ENCODE measurements around the gene LIN54. TPM values are rescaled to one million over a fixed set of nuclear protein-coding genes. Genes with fewer than 3 reads are reported as not detected.

Gene LIN54
- total and polyA plus RNA-seq, 9 of the 15 experiments (the other 6 are each of a cell fraction or from before 2014, with no cell fraction given), result 2.2 to 22.5 (median 15.8) TPM

GRCh38 chr4:83034630-83035494 is 24.2 kb upstream of the LIN54 start, which contains the start of gene COPS4 (continued):
- TF ChIP-seq, protein P1, sequence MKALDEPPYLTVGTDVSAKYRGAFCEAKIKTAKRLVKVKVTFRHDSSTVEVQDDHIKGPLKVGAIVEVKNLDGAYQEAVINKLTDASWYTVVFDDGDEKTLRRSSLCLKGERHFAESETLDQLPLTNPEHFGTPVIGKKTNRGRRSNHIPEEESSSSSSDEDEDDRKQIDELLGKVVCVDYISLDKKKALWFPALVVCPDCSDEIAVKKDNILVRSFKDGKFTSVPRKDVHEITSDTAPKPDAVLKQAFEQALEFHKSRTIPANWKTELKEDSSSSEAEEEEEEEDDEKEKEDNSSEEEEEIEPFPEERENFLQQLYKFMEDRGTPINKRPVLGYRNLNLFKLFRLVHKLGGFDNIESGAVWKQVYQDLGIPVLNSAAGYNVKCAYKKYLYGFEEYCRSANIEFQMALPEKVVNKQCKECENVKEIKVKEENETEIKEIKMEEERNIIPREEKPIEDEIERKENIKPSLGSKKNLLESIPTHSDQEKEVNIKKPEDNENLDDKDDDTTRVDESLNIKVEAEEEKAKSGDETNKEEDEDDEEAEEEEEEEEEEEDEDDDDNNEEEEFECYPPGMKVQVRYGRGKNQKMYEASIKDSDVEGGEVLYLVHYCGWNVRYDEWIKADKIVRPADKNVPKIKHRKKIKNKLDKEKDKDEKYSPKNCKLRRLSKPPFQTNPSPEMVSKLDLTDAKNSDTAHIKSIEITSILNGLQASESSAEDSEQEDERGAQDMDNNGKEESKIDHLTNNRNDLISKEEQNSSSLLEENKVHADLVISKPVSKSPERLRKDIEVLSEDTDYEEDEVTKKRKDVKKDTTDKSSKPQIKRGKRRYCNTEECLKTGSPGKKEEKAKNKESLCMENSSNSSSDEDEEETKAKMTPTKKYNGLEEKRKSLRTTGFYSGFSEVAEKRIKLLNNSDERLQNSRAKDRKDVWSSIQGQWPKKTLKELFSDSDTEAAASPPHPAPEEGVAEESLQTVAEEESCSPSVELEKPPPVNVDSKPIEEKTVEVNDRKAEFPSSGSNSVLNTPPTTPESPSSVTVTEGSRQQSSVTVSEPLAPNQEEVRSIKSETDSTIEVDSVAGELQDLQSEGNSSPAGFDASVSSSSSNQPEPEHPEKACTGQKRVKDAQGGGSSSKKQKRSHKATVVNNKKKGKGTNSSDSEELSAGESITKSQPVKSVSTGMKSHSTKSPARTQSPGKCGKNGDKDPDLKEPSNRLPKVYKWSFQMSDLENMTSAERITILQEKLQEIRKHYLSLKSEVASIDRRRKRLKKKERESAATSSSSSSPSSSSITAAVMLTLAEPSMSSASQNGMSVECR (CRISPR knock-in tag; IDR thresholded peaks at IDR 0.05), result peak; percentile 85
- TF ChIP-seq ETV6 (IDR thresholded peaks at IDR 0.05; ENCODE audit: borderline replicate concordance in 1 of 2, low read depth in 2 of 2, low read length in 1 of 2) (no peak), ETV6 (CRISPR knock-in tag; IDR thresholded peaks at IDR 0.05; ENCODE audit: borderline replicate concordance) (no peak), ZNF764 (CRISPR knock-in tag; IDR thresholded peaks at IDR 0.05; ENCODE audit: low read depth) (no peak), RHOXF2B (CRISPR knock-in tag; conservative IDR thresholded peaks at IDR 0.05) (no peak), ZNF354B (CRISPR knock-in tag; IDR thresholded peaks at IDR 0.05) (no peak), GABPB1 (CRISPR knock-in tag; IDR thresholded peaks at IDR 0.05) (peak; percentile 93), MAFF (IDR thresholded peaks at IDR 0.05; ENCODE audit: low read length) (no peak), TAF1 (IDR thresholded peaks at IDR 0.05; ENCODE audit: control insufficient read depth, extremely low read depth, insufficient read depth, low read length, severe bottlenecking) (peak; percentile 99), ZFPM2 (CRISPR knock-in tag; IDR thresholded peaks at IDR 0.05) (no peak), ZNF133 (CRISPR knock-in tag; IDR thresholded peaks at IDR 0.05) (no peak), NBN (IDR thresholded peaks at IDR 0.05; ENCODE audit: low read depth) (peak; percentile 91), ZNF512 (tag; IDR thresholded peaks at IDR 0.05) (no peak), ZBTB12 (CRISPR knock-in tag; IDR thresholded peaks at IDR 0.05) (0 out of 2 replicates have a peak, but pooled peaks have one; percentile 19), CBFA2T2 (conservative IDR thresholded peaks at IDR 0.05) (no peak), HDGF (IDR thresholded peaks at IDR 0.05) (no peak), ZNF3 (CRISPR knock-in tag; IDR thresholded peaks at IDR 0.05) (no peak), KLF13 (tag; IDR thresholded peaks at IDR 0.05; ENCODE audit: borderline replicate concordance, low read depth) (no peak; the same call in 1 of the 2 replicates), TARDBP (IDR thresholded peaks at IDR 0.05) (peak; percentile 55; the same call in 1 of the 2 replicates), ZNF668 (CRISPR knock-in tag; IDR thresholded peaks at IDR 0.05) (no peak), TCFL5 (CRISPR knock-in tag; conservative IDR thresholded peaks at IDR 0.05) (no peak)
